IMR-90 (cell line): ENCODE measurements around the gene ANKDD1A. TPM values are rescaled to one million over a fixed set of nuclear protein-coding genes. Genes with fewer than 3 reads are reported as not detected.

Source experiments
- ATAC-seq: fragments of 200-7000 bp; cut with Tn5 transposase; 2 replicates; pipeline ENCODE4 v1.9.1; 2020; ENCODE audit warnings: low read depth, mild to moderate bottlenecking, moderate library complexity
- BruUV-seq: library from RNA; stranded (reverse); fragments of 400-500 nt; replicated peaks from 2 replicates; lab custom pipeline; 2021; lab: Mats Ljungman, UMichigan
- CTCF ChIA-PET: fragments of 300-600 bp; formaldehyde crosslinking; extraction: SDS; loops from one replicate; lab custom pipeline; 2021; ENCODE audit warnings: antibody characterized with exemption; lab: Yijun Ruan, JAX
- POLR2A ChIA-PET: fragments of 300-600 bp; sonication (Branson Sonifier 250); formaldehyde crosslinking; loops from one replicate; lab custom pipeline; 2022; ENCODE audit warnings: antibody characterized with exemption; ENCODE audit not compliant: unreplicated experiment; lab: Charles Lee
- DNase-seq: peaks from one replicate; pipeline ENCODE4 v3.0.0; 2013
- H2AFZ ChIP-seq: replicated peaks from 2 replicates; pipeline ENCODE3; 2013; ENCODE audit warnings: low read length, mild to moderate bottlenecking; ENCODE audit not compliant: poor library complexity
- H2AK5ac ChIP-seq: 2 replicates; pipeline ENCODE4 v1.6.1; 2013; ENCODE audit warnings: low read depth, low read length, inconsistent platforms
- H2AK9ac ChIP-seq: replicated peaks from 2 replicates; pipeline ENCODE3; 2013; ENCODE audit warnings: mild to moderate bottlenecking, low read depth, low read length, moderate library complexity; ENCODE audit not compliant: poor library complexity
- H2BK120ac ChIP-seq: 2 replicates; pipeline ENCODE4 v1.6.1; 2013; ENCODE audit warnings: low read depth, low read length, inconsistent platforms
- H2BK15ac ChIP-seq: 3 replicates; pipeline ENCODE4 v1.6.1; 2013; ENCODE audit warnings: low read depth, low read length, inconsistent platforms
- H2BK20ac ChIP-seq: 2 replicates; pipeline ENCODE4 v1.6.1; 2013; ENCODE audit warnings: low read depth, mild to moderate bottlenecking, inconsistent platforms, low read length, moderate library complexity
- H2BK5ac ChIP-seq: 2 replicates; pipeline ENCODE4 v1.6.1; 2013; ENCODE audit warnings: mild to moderate bottlenecking, low read depth, low read length, inconsistent platforms; ENCODE audit not compliant: poor library complexity, severe bottlenecking
- H3K14ac ChIP-seq: replicated peaks from 2 replicates; pipeline ENCODE4 v1.6.1; 2013; ENCODE audit warnings: low read depth, low read length, inconsistent platforms
- H3K18ac ChIP-seq: 2 replicates; pipeline ENCODE4 v1.6.1; 2013; ENCODE audit warnings: low read depth, low read length, control low read depth
- H3K23ac ChIP-seq: 2 replicates; pipeline ENCODE4 v1.6.1; 2013; ENCODE audit warnings: low read depth, low read length, inconsistent platforms
- H3K27ac ChIP-seq: 2 replicates; pipeline ENCODE4 v1.5.1; 2013; ENCODE audit warnings: mild to moderate bottlenecking, control low read depth, low read length; ENCODE audit not compliant: insufficient read depth
- H3K27me3 ChIP-seq: 2 replicates; pipeline ENCODE4 v1.6.1; 2013; ENCODE audit warnings: low read length; ENCODE audit not compliant: control insufficient read depth, insufficient read depth
- H3K36me3 ChIP-seq: 2 replicates; pipeline ENCODE4 v1.6.1; 2013; ENCODE audit warnings: low read length, mixed read lengths; ENCODE audit not compliant: control insufficient read depth, insufficient read depth
- H3K4ac ChIP-seq: 2 replicates; pipeline ENCODE4 v1.6.1; 2013; ENCODE audit warnings: low read depth, low read length, inconsistent platforms
- H3K4me1 ChIP-seq: 2 replicates; pipeline ENCODE4 v1.6.1; 2013; ENCODE audit warnings: low read length, mixed read lengths; ENCODE audit not compliant: control insufficient read depth, insufficient read depth
- H3K4me2 ChIP-seq: 2 replicates; pipeline ENCODE4 v1.6.1; 2013; ENCODE audit warnings: low read depth, mild to moderate bottlenecking, control low read depth, low read length, moderate library complexity
- H3K4me3 ChIP-seq: 2 replicates; pipeline ENCODE4 v1.5.1; 2013; ENCODE audit warnings: low read depth, mild to moderate bottlenecking, control low read depth, low read length, moderate library complexity; ENCODE audit not compliant: insufficient read depth
- H3K56ac ChIP-seq: 2 replicates; pipeline ENCODE4 v1.6.1; 2013; ENCODE audit warnings: low read length, inconsistent platforms; ENCODE audit not compliant: insufficient read depth; ENCODE audit errors: extremely low read depth
- H3K79me1 ChIP-seq, 2 experiments: 2 replicates each; pipeline ENCODE4 v1.6.1; 2013; ENCODE audit warnings: low read length in 2 of 2, inconsistent platforms in 1 of 2, low read depth in 1 of 2
- H3K9ac ChIP-seq: 2 replicates; pipeline ENCODE4 v1.6.1; 2013; ENCODE audit warnings: low read depth, low read length, control low read depth
- H3K9me1 ChIP-seq: 2 replicates; pipeline ENCODE4 v1.6.1; 2013; ENCODE audit warnings: low read length, inconsistent platforms; ENCODE audit not compliant: insufficient read depth
- H3K9me3 ChIP-seq: 2 replicates; pipeline ENCODE4 v1.6.1; 2013; ENCODE audit warnings: low read length; ENCODE audit not compliant: control insufficient read depth, insufficient read depth
- H4K20me1 ChIP-seq: 2 replicates; pipeline ENCODE4 v1.6.1; 2013; ENCODE audit warnings: low read length, inconsistent platforms; ENCODE audit not compliant: insufficient read depth
- H4K5ac ChIP-seq: 2 replicates; pipeline ENCODE4 v1.6.1; 2013; ENCODE audit warnings: mild to moderate bottlenecking, low read depth, low read length, control low read depth
- H4K8ac ChIP-seq, 2 experiments: 2 replicates each; pipeline ENCODE4 v1.6.1; 2013; ENCODE audit warnings: low read depth in 2 of 2, low read length in 2 of 2, control low read depth in 1 of 2, inconsistent platforms in 1 of 2
- H4K91ac ChIP-seq: 2 replicates; pipeline ENCODE4 v1.6.1; 2013; ENCODE audit warnings: low read depth, low read length, inconsistent platforms; ENCODE audit not compliant: insufficient read depth
- BHLHE40 ChIP-seq: fragments of 150-350 bp; IDR thresholded peaks from 2 replicates; pipeline ENCODE4 v1.6.1; 2016; ENCODE audit warnings: mild to moderate bottlenecking, low read depth, low read length
- CEBPB ChIP-seq: IDR thresholded peaks from 2 replicates; pipeline ENCODE4 v1.6.1; 2012; ENCODE audit warnings: low read depth, low read length, improper control_type of control experiment
- CHD1 ChIP-seq: IDR thresholded peaks from 2 replicates; pipeline ENCODE4 v1.6.1; 2012; ENCODE audit warnings: low read depth, low read length, improper control_type of control experiment
- FOS ChIP-seq: fragments of 150-350 bp; IDR thresholded peaks from 2 replicates; pipeline ENCODE4 v1.6.1; 2016; ENCODE audit warnings: low read depth, low read length
- MAFK ChIP-seq: IDR thresholded peaks from 2 replicates; pipeline ENCODE4 v1.6.1; 2012; ENCODE audit warnings: low read depth, low read length, improper control_type of control experiment
- MAZ ChIP-seq: IDR thresholded peaks from 2 replicates; pipeline ENCODE4 v1.6.1; 2012; ENCODE audit warnings: low read depth, mild to moderate bottlenecking, low read length, improper control_type of control experiment, moderate library complexity, borderline replicate concordance
- MXI1 ChIP-seq: IDR thresholded peaks from 2 replicates; pipeline ENCODE4 v1.6.1; 2012; ENCODE audit warnings: low read depth, mild to moderate bottlenecking, low read length, moderate library complexity, borderline replicate concordance
- NFE2L2 ChIP-seq: fragments of 150-350 bp; IDR thresholded peaks from 2 replicates; pipeline ENCODE4 v1.6.1; 2016; ENCODE audit warnings: low read depth, mild to moderate bottlenecking, low read length
- POLR2A ChIP-seq: IDR thresholded peaks from 2 replicates; pipeline ENCODE4 v1.6.1; 2012; ENCODE audit warnings: mild to moderate bottlenecking, low read depth, low read length
- RAD21 ChIP-seq: IDR thresholded peaks from 2 replicates; pipeline ENCODE4 v1.6.1; 2012; ENCODE audit warnings: low read length, improper control_type of control experiment
- RCOR1 ChIP-seq: IDR thresholded peaks from 2 replicates; pipeline ENCODE4 v1.6.1; 2012; ENCODE audit warnings: mild to moderate bottlenecking, low read length, improper control_type of control experiment; ENCODE audit not compliant: insufficient replicate concordance
- RFX5 ChIP-seq: IDR thresholded peaks from 2 replicates; pipeline ENCODE4 v1.8.0; 2012; ENCODE audit warnings: low read depth, mild to moderate bottlenecking, low read length, moderate library complexity
- SMC3 ChIP-seq: fragments of 150-350 bp; IDR thresholded peaks from 2 replicates; pipeline ENCODE4 v1.6.1; 2016; ENCODE audit warnings: low read depth, mild to moderate bottlenecking, antibody characterized with exemption, low read length, moderate library complexity
- WGBS, 2 experiments: methylation state at CpG; one replicate each; pipeline versions ENCODE4 v1.1.5 to v1.1.7; 2013; ENCODE audit warnings: missing lambda C conversion rate in 2 of 2; ENCODE audit not compliant: insufficient read length in 1 of 2; ENCODE audit errors: extremely low coverage in 2 of 2; 5-methylcytosine and 5-hydroxymethylcytosine counted together
- dilution Hi-C: fragments of 300-500 bp; cut with HindIII; formaldehyde crosslinking; loops from one replicate; pipeline ENCODE4 v1.14.3; 2018; ENCODE audit warnings: low sequenced_read_pairs; ENCODE audit not compliant: unreplicated experiment
- in situ Hi-C: fragments of 300-500 bp; cut with MboI; formaldehyde crosslinking; loops from 3 replicates; pipeline ENCODE4 v1.14.3; 2019; ENCODE audit warnings: low sequenced_read_pairs, inconsistent platforms, mixed read lengths
- intact Hi-C: fragments of 100-400 bp; cut with micrococcal nuclease; formaldehyde crosslinking; loops from 2 replicates; pipeline ENCODE4 v1.10.0; 2022
- polyA plus RNA-seq, 3 experiments: library from polyadenylated mRNA; depleted of rRNA; stranded (reverse); fragments of >200 nt; gene quantifications; 2 replicates each; pipeline ENCODE4 v1.2.3, GENCODE V29; 2012; ENCODE audit warnings: low replicate concordance in 1 of 3
- total RNA-seq: library from RNA; depleted of rRNA; stranded (reverse); fragments of >200 nt; gene quantifications from 2 replicates; pipeline ENCODE4 v1.2.3, GENCODE V29; 2012
- TF ChIP-seq, protein P1 (sequence below): fragments of 150-350 bp; IDR thresholded peaks from 2 replicates; pipeline ENCODE4 v1.6.1; 2017; ENCODE audit warnings: mild to moderate bottlenecking, antibody characterized with exemption, low read length, low read depth
- TF ChIP-seq, protein P2 (sequence below): fragments of 150-350 bp; IDR thresholded peaks from 2 replicates; pipeline ENCODE4 v1.6.1; 2016; ENCODE audit warnings: low read depth, mild to moderate bottlenecking, low read length, moderate library complexity, borderline replicate concordance
- TF ChIP-seq, protein P3 (sequence below): conservative IDR thresholded peaks from 2 replicates; pipeline ENCODE4 v1.5.1; 2012; ENCODE audit warnings: mild to moderate bottlenecking, low read depth, low read length, improper control_type of control experiment

ANKDD1A gene
- total and polyA plus RNA-seq, 2 of the 4 experiments (the other 2 are of a cell fraction), result 3.6 to 4.9 TPM

DNA sequence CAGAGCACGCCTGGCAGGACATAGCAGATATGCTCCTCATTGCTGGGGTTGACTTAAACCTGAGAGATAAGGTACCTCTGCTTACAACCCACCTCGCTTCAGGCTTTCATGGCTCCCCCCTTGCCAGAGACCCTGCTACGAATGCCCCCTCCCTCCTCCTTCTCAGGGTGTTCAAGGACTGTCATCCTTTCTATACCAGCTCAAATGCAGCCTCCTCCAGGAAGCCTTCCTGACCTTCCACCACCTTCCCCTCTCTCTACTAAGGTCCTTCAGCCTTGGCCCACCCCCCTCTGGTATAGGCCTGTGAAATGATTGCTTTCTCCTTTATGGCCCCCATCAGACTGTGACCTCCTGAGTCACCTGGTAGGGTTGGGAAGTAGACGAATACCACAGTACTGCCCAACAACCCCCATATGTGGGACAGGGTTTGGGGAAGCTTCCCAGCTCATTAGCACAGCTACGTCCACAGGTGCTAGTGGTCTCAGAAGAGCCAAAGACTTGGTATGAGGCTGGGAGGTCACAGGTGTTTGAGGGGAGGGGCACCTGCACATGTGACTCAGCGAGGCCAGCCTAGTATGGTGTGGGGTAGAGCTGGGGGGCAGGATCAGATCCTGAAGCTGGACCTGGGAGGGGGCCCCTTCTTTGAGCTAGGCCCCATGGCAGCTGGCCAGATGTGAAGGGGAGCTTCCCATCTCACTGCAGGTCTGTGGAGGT is 32.0 kb downstream of the ANKDD1A start:
- dilution Hi-C loops, result no loop called here
- Histone ChIP-seq H3K79me1 (no peaks in the 10 kb centered on the region; a peak in 1 of 4 replicates), H3K9me3 (no peaks in the 10 kb centered on the region), H3K27ac (no peak overlapping the region), H3K4me2 (no peak overlapping the region), H3K18ac (no peak overlapping the region), H2AFZ (no peak overlapping the region), H4K5ac (no peak overlapping the region), H2AK5ac (no peak overlapping the region), H2BK15ac (no peak overlapping the region), H3K4ac (no peak overlapping the region), H2BK120ac (no peak overlapping the region), H3K56ac (no peak overlapping the region), H4K20me1 (no peaks in the 10 kb centered on the region), H3K36me3 (peaks cover 2% of the 10 kb centered on the region), H3K27me3 (no peaks in the 10 kb centered on the region), H2AK9ac (no peak overlapping the region), H3K9ac (no peak overlapping the region), H3K9me1 (no peaks in the 10 kb centered on the region), H3K4me3 (no peak overlapping the region), H4K8ac (no peak overlapping the region), H3K4me1 (no peaks in the 10 kb centered on the region; the same call in 1 of the 2 replicates), H2BK5ac (no peak overlapping the region), H4K91ac (no peak overlapping the region), H2BK20ac (no peak overlapping the region), H3K23ac (no peak overlapping the region), H3K14ac (no peak overlapping the region)
- no peak for TF ChIP-seq POLR2A
- no peak for TF ChIP-seq CHD1
- no peak for TF ChIP-seq BHLHE40
- TF ChIP-seq RCOR1, result no peak
- no peak for TF ChIP-seq RAD21
- TF ChIP-seq RFX5, result no peak
- TF ChIP-seq, protein P1, sequence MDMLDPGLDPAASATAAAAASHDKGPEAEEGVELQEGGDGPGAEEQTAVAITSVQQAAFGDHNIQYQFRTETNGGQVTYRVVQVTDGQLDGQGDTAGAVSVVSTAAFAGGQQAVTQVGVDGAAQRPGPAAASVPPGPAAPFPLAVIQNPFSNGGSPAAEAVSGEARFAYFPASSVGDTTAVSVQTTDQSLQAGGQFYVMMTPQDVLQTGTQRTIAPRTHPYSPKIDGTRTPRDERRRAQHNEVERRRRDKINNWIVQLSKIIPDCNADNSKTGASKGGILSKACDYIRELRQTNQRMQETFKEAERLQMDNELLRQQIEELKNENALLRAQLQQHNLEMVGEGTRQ, result no peak
- no peak for TF ChIP-seq MXI1
- TF ChIP-seq SMC3, result no peak
- no peak for TF ChIP-seq MAZ
- TF ChIP-seq, protein P2, sequence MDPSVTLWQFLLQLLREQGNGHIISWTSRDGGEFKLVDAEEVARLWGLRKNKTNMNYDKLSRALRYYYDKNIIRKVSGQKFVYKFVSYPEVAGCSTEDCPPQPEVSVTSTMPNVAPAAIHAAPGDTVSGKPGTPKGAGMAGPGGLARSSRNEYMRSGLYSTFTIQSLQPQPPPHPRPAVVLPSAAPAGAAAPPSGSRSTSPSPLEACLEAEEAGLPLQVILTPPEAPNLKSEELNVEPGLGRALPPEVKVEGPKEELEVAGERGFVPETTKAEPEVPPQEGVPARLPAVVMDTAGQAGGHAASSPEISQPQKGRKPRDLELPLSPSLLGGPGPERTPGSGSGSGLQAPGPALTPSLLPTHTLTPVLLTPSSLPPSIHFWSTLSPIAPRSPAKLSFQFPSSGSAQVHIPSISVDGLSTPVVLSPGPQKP, result no peak
- no peak for TF ChIP-seq FOS
- TF ChIP-seq NFE2L2, result no peak
- no peak for TF ChIP-seq MAFK
- TF ChIP-seq, protein P3, sequence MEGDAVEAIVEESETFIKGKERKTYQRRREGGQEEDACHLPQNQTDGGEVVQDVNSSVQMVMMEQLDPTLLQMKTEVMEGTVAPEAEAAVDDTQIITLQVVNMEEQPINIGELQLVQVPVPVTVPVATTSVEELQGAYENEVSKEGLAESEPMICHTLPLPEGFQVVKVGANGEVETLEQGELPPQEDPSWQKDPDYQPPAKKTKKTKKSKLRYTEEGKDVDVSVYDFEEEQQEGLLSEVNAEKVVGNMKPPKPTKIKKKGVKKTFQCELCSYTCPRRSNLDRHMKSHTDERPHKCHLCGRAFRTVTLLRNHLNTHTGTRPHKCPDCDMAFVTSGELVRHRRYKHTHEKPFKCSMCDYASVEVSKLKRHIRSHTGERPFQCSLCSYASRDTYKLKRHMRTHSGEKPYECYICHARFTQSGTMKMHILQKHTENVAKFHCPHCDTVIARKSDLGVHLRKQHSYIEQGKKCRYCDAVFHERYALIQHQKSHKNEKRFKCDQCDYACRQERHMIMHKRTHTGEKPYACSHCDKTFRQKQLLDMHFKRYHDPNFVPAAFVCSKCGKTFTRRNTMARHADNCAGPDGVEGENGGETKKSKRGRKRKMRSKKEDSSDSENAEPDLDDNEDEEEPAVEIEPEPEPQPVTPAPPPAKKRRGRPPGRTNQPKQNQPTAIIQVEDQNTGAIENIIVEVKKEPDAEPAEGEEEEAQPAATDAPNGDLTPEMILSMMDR, result no peak
- TF ChIP-seq CEBPB, result no peak
- ChIA-PET POLR2A (no interaction called here), CTCF (interaction anchor here (0.7 kb wide), 1 partner anchor 15 kb away, joined by 5 read pairs; no protein-coding TSS in a partner anchor)
- in situ Hi-C loops, result no loop called here
- intact Hi-C loops, result no loop called here
- no peak for DNase-seq
- WGBS, 2 experiments, result 86% methylated on average over 2 of the region's 6 CpGs; no CpG with 5 or more reads in 1 of the 2 experiments
- no peak for ATAC-seq
- no TSS peak for BruUV-seq
